HCT116 (cell line): ENCODE results near the gene PDCD10. TPM values are rescaled to one million over a fixed set of nuclear protein-coding genes. Genes with fewer than 3 reads are reported as not detected.

Source experiments
- ATAC-seq: fragments of 200-7000 bp; cut with Tn5 transposase; 2 replicates; pipeline ENCODE4 v1.9.1; 2020; ENCODE audit warnings: mild to moderate bottlenecking, moderate library complexity
- Bru-seq: library from RNA; stranded (reverse); fragments of 400-500 nt; gene quantifications from one replicate; lab custom pipeline; 2021; lab: Mats Ljungman, UMichigan
- BruChase-seq, 2 experiments: library from RNA; stranded (reverse); fragments of 400-500 nt; gene quantifications; one replicate each; lab custom pipeline; 2021; lab: Mats Ljungman, UMichigan
- BruUV-seq: library from RNA; stranded (reverse); fragments of 400-500 nt; replicated peaks from 2 replicates; lab custom pipeline; 2021; lab: Mats Ljungman, UMichigan
- CTCF ChIA-PET: fragments of 300-600 bp; sonication (Branson Sonifier 250); formaldehyde crosslinking; loops from one replicate; lab custom pipeline; 2021; ENCODE audit warnings: antibody characterized with exemption; lab: Charles Lee
- POLR2A ChIA-PET: fragments of 300-600, 350-600 bp; sonication (Branson Sonifier 250); formaldehyde crosslinking; loops from one replicate; lab custom pipeline; 2021; ENCODE audit warnings: antibody characterized with exemption; lab: Charles Lee
- RAD21 ChIA-PET, 2 experiments: fragments of 300-600 bp; sonication (Branson Sonifier 250); formaldehyde crosslinking; loops; one replicate each; lab custom pipeline; 2023; ENCODE audit warnings: low total read pairs in 2 of 2; ENCODE audit not compliant: uncharacterized antibody in 2 of 2, unreplicated experiment in 2 of 2, low non-redundant PET in 1 of 2; lab: Charles Lee
- DNase-seq: peaks from one replicate; pipeline ENCODE4 v3.0.0-alpha.2; 2010; ENCODE audit warnings: low read depth, low spot score
- H2AFZ ChIP-seq: fragments of 200-600 bp; shearing (Covaris generic), sonication (generic); 2 replicates; pipeline ENCODE4 v1.6.1; 2017; ENCODE audit warnings: low read depth, mixed run types, mixed read lengths, antibody characterized with exemption, low read length; ENCODE audit not compliant: poor library complexity, severe bottlenecking
- H3K27ac ChIP-seq: 2 replicates; pipeline ENCODE4 v1.5.1; 2012; ENCODE audit warnings: low read depth, low read length
- H3K27me3 ChIP-seq: fragments of 200-600 bp; sonication (generic); 2 replicates; pipeline ENCODE4 v1.6.1; 2016; ENCODE audit warnings: mixed run types, low read length, mixed read lengths; ENCODE audit not compliant: insufficient read depth
- H3K36me3 ChIP-seq, 2 experiments: fragments of 200-500 bp in 1 of 2; fragments of 200-600 bp in 1 of 2; sonication (Bioruptor generic) in 1 of 2; sonication (generic) in 1 of 2; 2 replicates each; pipeline versions ENCODE4 v1.5.1 to v1.6.1; 2014 to 2016; ENCODE audit warnings: low read length in 2 of 2, inconsistent platforms in 1 of 2, mixed read lengths in 1 of 2, mixed run types in 1 of 2; ENCODE audit not compliant: insufficient read depth in 2 of 2, control insufficient read depth in 1 of 2
- H3K4me1 ChIP-seq, 2 experiments: fragments of 200-600 bp in 1 of 2; sonication (generic) in 1 of 2; 2 replicates each; pipeline versions ENCODE4 v1.5.1 to v1.6.1; 2012 to 2017; ENCODE audit warnings: low read length in 2 of 2, inconsistent platforms in 1 of 2, mild to moderate bottlenecking in 1 of 2, mixed read lengths in 1 of 2, mixed run types in 1 of 2, moderate library complexity in 1 of 2; ENCODE audit not compliant: insufficient read depth in 2 of 2, control insufficient read depth in 1 of 2
- H3K4me2 ChIP-seq: fragments of 200-600 bp; sonication (generic); 2 replicates; pipeline ENCODE4 v1.6.1; 2017; ENCODE audit warnings: mixed run types, low read length, mixed read lengths
- H3K4me3 ChIP-seq, 2 experiments: fragments of 200-600 bp in 1 of 2; sonication (generic) in 1 of 2; replicated peaks in 1 of 2; 2 replicates each; pipeline ENCODE4 v1.5.1; 2011 to 2016; ENCODE audit warnings: low read length in 2 of 2, control low read depth in 1 of 2, low read depth in 1 of 2, mild to moderate bottlenecking in 1 of 2, mixed read lengths in 1 of 2, mixed run types in 1 of 2
- H3K79me2 ChIP-seq: fragments of 200-600 bp; sonication (generic); 2 replicates; pipeline ENCODE4 v1.6.1; 2017; ENCODE audit warnings: mild to moderate bottlenecking, mixed run types, low read length, moderate library complexity, mixed read lengths; ENCODE audit not compliant: insufficient read depth
- H3K9ac ChIP-seq: fragments of 200-600 bp; sonication (generic); 2 replicates; pipeline ENCODE4 v1.6.1; 2016; ENCODE audit warnings: low read length, mixed read lengths
- H3K9me2 ChIP-seq: fragments of 200-600 bp; sonication (generic), shearing (Covaris generic); 2 replicates; pipeline ENCODE4 v1.6.1; 2017; ENCODE audit warnings: mixed run types, mild to moderate bottlenecking, moderate library complexity; ENCODE audit not compliant: insufficient read depth
- H3K9me3 ChIP-seq, 2 experiments: fragments of 200-500 bp in 1 of 2; fragments of 200-600 bp in 1 of 2; sonication (Bioruptor generic) in 1 of 2; sonication (generic) in 1 of 2; 2 replicates each; pipeline ENCODE4 v1.6.1; 2014 to 2017; ENCODE audit warnings: low read length in 2 of 2, mixed read lengths in 2 of 2, inconsistent platforms in 1 of 2, low read depth in 1 of 2, mild to moderate bottlenecking in 1 of 2, mixed run types in 1 of 2, moderate library complexity in 1 of 2; ENCODE audit not compliant: control insufficient read depth in 1 of 2, insufficient read depth in 1 of 2
- H4K20me1 ChIP-seq: fragments of 200-600 bp; sonication (generic), shearing (Covaris generic); 2 replicates; pipeline ENCODE4 v1.6.1; 2017; ENCODE audit warnings: mixed run types, mild to moderate bottlenecking, moderate library complexity; ENCODE audit not compliant: insufficient read depth
- ATF3 ChIP-seq: IDR thresholded peaks from 2 replicates; pipeline ENCODE4 v1.6.1; 2012
- CEBPB ChIP-seq: IDR thresholded peaks from 2 replicates; pipeline ENCODE4 v1.6.1; 2012; ENCODE audit warnings: low read depth
- CTCF ChIP-seq, 3 experiments: fragments of 200-600 bp in 1 of 3; sonication (generic) in 1 of 3; IDR thresholded peaks in 2 of 3; conservative IDR thresholded peaks in 1 of 3; 2 replicates each; pipeline ENCODE4 v1.5.1; 2012 to 2017; ENCODE audit warnings: low read depth in 2 of 3, low read length in 2 of 3, antibody characterized with exemption in 1 of 3, borderline replicate concordance in 1 of 3, control low read depth in 1 of 3, mild to moderate bottlenecking in 1 of 3, mixed read lengths in 1 of 3, mixed run types in 1 of 3, moderate library complexity in 1 of 3; ENCODE audit not compliant: insufficient read depth in 1 of 3
- EGR1 ChIP-seq: IDR thresholded peaks from 2 replicates; pipeline ENCODE4 v1.6.1; 2012; ENCODE audit warnings: low read depth
- EZH2phosphoT487 ChIP-seq: fragments of 200-600 bp; IDR thresholded peaks from 2 replicates; pipeline ENCODE4 v1.6.1; 2018; ENCODE audit warnings: antibody characterized with exemption, borderline replicate concordance
- JUND ChIP-seq: IDR thresholded peaks from 2 replicates; pipeline ENCODE4 v1.6.1; 2012
- MAX ChIP-seq: IDR thresholded peaks from 2 replicates; pipeline ENCODE4 v1.6.1; 2012
- POLR2A ChIP-seq: IDR thresholded peaks from 2 replicates; pipeline ENCODE4 v1.7.0; 2011; ENCODE audit warnings: borderline replicate concordance; ENCODE audit not compliant: insufficient read depth, insufficient read length; ENCODE audit errors: extremely low read depth
- POLR2AphosphoS5 ChIP-seq: IDR thresholded peaks from 2 replicates; pipeline ENCODE4 v1.6.1; 2011; ENCODE audit warnings: mild to moderate bottlenecking, low read depth, low read length, moderate library complexity
- REST ChIP-seq: IDR thresholded peaks from 2 replicates; pipeline ENCODE4 v1.6.1; 2012; ENCODE audit warnings: low read depth
- SIN3A ChIP-seq: IDR thresholded peaks from 2 replicates; pipeline ENCODE4 v1.6.1; 2012; ENCODE audit warnings: low read depth
- SP1 ChIP-seq: IDR thresholded peaks from 2 replicates; pipeline ENCODE4 v1.6.1; 2012; ENCODE audit warnings: low read depth
- YY1 ChIP-seq: IDR thresholded peaks from 2 replicates; pipeline ENCODE4 v1.6.1; 2011; ENCODE audit warnings: low read length, low read depth, moderate library complexity, mild to moderate bottlenecking; ENCODE audit not compliant: insufficient replicate concordance; ENCODE audit errors: extremely low read depth
- ZBTB33 ChIP-seq: IDR thresholded peaks from 2 replicates; pipeline ENCODE4 v1.6.1; 2011; ENCODE audit warnings: mild to moderate bottlenecking, low read length, moderate library complexity; ENCODE audit not compliant: insufficient replicate concordance; ENCODE audit errors: extremely low read depth
- ZFX ChIP-seq: fragments of 450-650 bp; IDR thresholded peaks from 2 replicates; pipeline ENCODE4 v1.6.1; 2017
- ZNF274 ChIP-seq: fragments of 200-500 bp; sonication (Bioruptor generic); IDR thresholded peaks from 2 replicates; pipeline ENCODE4 v1.6.1; 2014; ENCODE audit warnings: mild to moderate bottlenecking, low read depth, low read length, inconsistent platforms
- intact Hi-C: fragments of 100-400 bp; cut with micrococcal nuclease; formaldehyde crosslinking; loops from 2 replicates; pipeline ENCODE4 v1.10.0; 2022
- long read RNA-seq: library from polyadenylated mRNA; unstranded; transcript quantifications from one replicate; pipeline ENCODE4 v2.0.0, GENCODE V29; 2021; ENCODE audit not compliant: unreplicated experiment
- polyA plus RNA-seq: library from polyadenylated mRNA; unstranded; fragments of >200 nt; gene quantifications from 2 replicates; pipeline ENCODE4 v1.2.1, GENCODE V29; 2012; ENCODE audit warnings: missing spikeins
- total RNA-seq: library from RNA; stranded (reverse); gene quantifications from one replicate; pipeline ENCODE4 v1.2.1, GENCODE V29; 2021; ENCODE audit not compliant: unreplicated experiment

PDCD10 gene
- total RNA-seq (59.0 TPM), Bru-seq, nascent RNA (percentile 92 among the genes with signal in this experiment), BruChase-seq, experiment 1, labeled RNA remaining after a 6-hour chase (percentile 82 among the genes with signal in this experiment), BruChase-seq, experiment 2, labeled RNA remaining after a 2-hour chase (percentile 81 among the genes with signal in this experiment)
- 22.6 and 33.2 TPM in 2 replicates for polyA plus RNA-seq
- long read RNA-seq, transcript PDCD10-218 (8 exons, 1,276 nt), result major isoform, 51 of 75 reads
- long read RNA-seq, transcript PDCD10-208 (9 exons, 1,360 nt), result minor isoform, 12 of 75 reads
- long read RNA-seq, partial matches to known transcripts, result 0 of 75 reads
- long read RNA-seq, other reads (novel, unspliced or antisense), result 10 of 75 reads

- H3K79me2 ChIP-seq, result peaks cover 47% of the 10 kb centered on the region
- CTCF ChIA-PET, result interaction anchor here (0.7 to 1.5 kb wide), 3 partner anchors 9 to 49 kb away, joined by 3 to 4 read pairs (median 3); no protein-coding TSS in a partner anchor
- BruUV-seq, result no TSS peak
- TF ChIP-seq SP1, result peak; percentile 88
- TF ChIP-seq REST, result no peak
- TF ChIP-seq POLR2AphosphoS5, result peak; percentile 83
- peak; percentile 63 for TF ChIP-seq ZFX
- no peak for TF ChIP-seq CEBPB
- TF ChIP-seq ATF3, result no peak
- TF ChIP-seq POLR2A, result peak; percentile 75
- TF ChIP-seq JUND, result no peak
- peak; percentile 92 for TF ChIP-seq EGR1
- peak; percentile 44; the same call in 1 of the 2 replicates for TF ChIP-seq MAX
- no peak for TF ChIP-seq EZH2phosphoT487
- no peak for TF ChIP-seq ZNF274
- no peak for TF ChIP-seq ZBTB33
- TF ChIP-seq SIN3A, result no peak; the same call in 1 of the 2 replicates
- peak; percentile 34 for TF ChIP-seq YY1
- TF ChIP-seq CTCF (IDR thresholded peaks at IDR 0.05 in 2 of 3, conservative IDR thresholded peaks at IDR 0.05 in 1 of 3; ENCODE audit: borderline replicate concordance in 1 of 3, insufficient read depth in 1 of 3, low read depth in 2 of 3, low read length in 2 of 3), result no peak
Observed at GRCh38 chr3:167734498-167735232, at the start of gene PDCD10. Gene PDCD10, minus strand, starts transcription at chr3:167734892. Its CDS starts 14,735 bp downstream, at chr3:167720157.

More at GRCh38 chr3:167734498-167735232, at the start of gene PDCD10:
- H4K20me1 ChIP-seq, result peaks cover 8% of the 10 kb centered on the region; the same call in 1 of the 2 replicates
- peak within 1 kb of the TSS; percentile 87 to 91 for H3K4me3 ChIP-seq
- H3K9ac ChIP-seq, result peak within 1 kb of the TSS; percentile 83
- peak within 1 kb of the TSS; percentile 88 for H2AFZ ChIP-seq
- ATAC-seq (peak; percentile 88), DNase-seq (peak; percentile 98)
- H3K9me3 ChIP-seq, result no peaks in the 10 kb centered on the region
- peaks cover 5 to 16% of the 10 kb centered on the region in 2 experiments; a peak in 3 of 4 replicates for H3K4me1 ChIP-seq
- ChIA-PET RAD21 (no interaction called here), POLR2A (no interaction called here)
- H3K9me2 ChIP-seq, result no peaks in the 10 kb centered on the region
- H3K27me3 ChIP-seq, result no peaks in the 10 kb centered on the region
- intact Hi-C loops, result loop anchor here (2.0 kb wide), 1 partner anchor 328 kb away; no protein-coding TSS in a partner anchor
- no peaks in the 10 kb centered on the region for H3K36me3 ChIP-seq
- H3K27ac ChIP-seq, result peak within 1 kb of the TSS; percentile 84
- H3K4me2 ChIP-seq, result peak within 1 kb of the TSS; percentile 86
